ENCODE data around the gene KRT27.

KRT27 gene, protein sequence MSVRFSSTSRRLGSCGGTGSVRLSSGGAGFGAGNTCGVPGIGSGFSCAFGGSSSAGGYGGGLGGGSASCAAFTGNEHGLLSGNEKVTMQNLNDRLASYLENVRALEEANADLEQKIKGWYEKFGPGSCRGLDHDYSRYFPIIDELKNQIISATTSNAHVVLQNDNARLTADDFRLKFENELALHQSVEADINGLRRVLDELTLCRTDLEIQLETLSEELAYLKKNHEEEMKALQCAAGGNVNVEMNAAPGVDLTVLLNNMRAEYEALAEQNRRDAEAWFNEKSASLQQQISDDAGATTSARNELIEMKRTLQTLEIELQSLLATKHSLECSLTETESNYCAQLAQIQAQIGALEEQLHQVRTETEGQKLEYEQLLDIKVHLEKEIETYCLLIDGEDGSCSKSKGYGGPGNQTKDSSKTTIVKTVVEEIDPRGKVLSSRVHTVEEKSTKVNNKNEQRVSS

DNA sequence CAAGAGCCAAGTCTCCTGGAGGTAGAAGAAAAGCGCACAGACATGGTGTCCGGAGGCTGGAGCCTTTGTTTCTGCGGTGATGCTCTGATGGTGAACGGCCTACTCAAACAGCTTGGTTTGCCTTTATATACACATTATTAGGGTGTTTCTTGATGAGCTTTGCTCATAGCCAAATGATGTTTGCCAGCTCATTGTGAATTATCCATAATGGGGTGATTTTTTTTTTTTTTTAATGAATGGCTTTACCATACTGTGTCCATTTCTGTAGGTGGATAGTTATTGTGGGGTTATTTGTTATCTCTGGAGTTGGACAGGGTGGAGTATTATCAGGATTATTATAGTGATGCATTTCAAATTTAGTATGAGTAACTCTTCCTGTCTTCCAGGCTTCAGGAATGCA, at the start of gene KRT27:
KRT27 (minus strand) TSS at position 101 of the 400 bp plus-strand sequence; CDS start at position 44, 57 bp downstream.
- no peak within 1 kb of the TSS for H3K4me3 ChIP-seq (ENCODE audit: low read length)
- no peak for DNase-seq (ENCODE audit: low read depth)
- TF ChIP-seq, protein P1, sequence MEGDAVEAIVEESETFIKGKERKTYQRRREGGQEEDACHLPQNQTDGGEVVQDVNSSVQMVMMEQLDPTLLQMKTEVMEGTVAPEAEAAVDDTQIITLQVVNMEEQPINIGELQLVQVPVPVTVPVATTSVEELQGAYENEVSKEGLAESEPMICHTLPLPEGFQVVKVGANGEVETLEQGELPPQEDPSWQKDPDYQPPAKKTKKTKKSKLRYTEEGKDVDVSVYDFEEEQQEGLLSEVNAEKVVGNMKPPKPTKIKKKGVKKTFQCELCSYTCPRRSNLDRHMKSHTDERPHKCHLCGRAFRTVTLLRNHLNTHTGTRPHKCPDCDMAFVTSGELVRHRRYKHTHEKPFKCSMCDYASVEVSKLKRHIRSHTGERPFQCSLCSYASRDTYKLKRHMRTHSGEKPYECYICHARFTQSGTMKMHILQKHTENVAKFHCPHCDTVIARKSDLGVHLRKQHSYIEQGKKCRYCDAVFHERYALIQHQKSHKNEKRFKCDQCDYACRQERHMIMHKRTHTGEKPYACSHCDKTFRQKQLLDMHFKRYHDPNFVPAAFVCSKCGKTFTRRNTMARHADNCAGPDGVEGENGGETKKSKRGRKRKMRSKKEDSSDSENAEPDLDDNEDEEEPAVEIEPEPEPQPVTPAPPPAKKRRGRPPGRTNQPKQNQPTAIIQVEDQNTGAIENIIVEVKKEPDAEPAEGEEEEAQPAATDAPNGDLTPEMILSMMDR (conservative IDR thresholded peaks at IDR 0.05; ENCODE audit: low read depth, low read length) = no peak

- H3K4me3 ChIP-seq (ENCODE audit: low read length) = no peak overlapping the region
- TF ChIP-seq, protein P1 (conservative IDR thresholded peaks at IDR 0.05; ENCODE audit: low read depth, low read length) = no peak
- DNase-seq (ENCODE audit: low read depth) = no peak
Observed at GRCh38 chr17:40830085-40830776, 47.9 kb upstream of the KRT27 start.

GRCh38 chr17:40828454-40829044, 46.2 kb upstream of the KRT27 start:
- TF ChIP-seq, protein P1 (conservative IDR thresholded peaks at IDR 0.05; ENCODE audit: low read depth, low read length) = no peak
- H3K4me3 ChIP-seq (ENCODE audit: low read length) = no peak overlapping the region
- DNase-seq (ENCODE audit: low read depth) = no peak

GRCh38 chr17:40827746-40828453, 45.5 kb upstream of the KRT27 start:
- DNase-seq (ENCODE audit: low read depth) = no peak
- H3K4me3 ChIP-seq (ENCODE audit: low read length) = no peak overlapping the region
- TF ChIP-seq, protein P1 (conservative IDR thresholded peaks at IDR 0.05; ENCODE audit: low read depth, low read length) = no peak

GRCh38 chr17:40825599-40825998, 43.2 kb upstream of the KRT27 start:
- DNase-seq (ENCODE audit: low read depth) = no peak
- H3K4me3 ChIP-seq (ENCODE audit: low read length) = no peak overlapping the region
- TF ChIP-seq, protein P1 (conservative IDR thresholded peaks at IDR 0.05; ENCODE audit: low read depth, low read length) = no peak

GRCh38 chr17:40824015-40824832, 41.9 kb upstream of the KRT27 start:
- no peak overlapping the region for H3K4me3 ChIP-seq (ENCODE audit: low read length)
- TF ChIP-seq, protein P1 (conservative IDR thresholded peaks at IDR 0.05; ENCODE audit: low read depth, low read length) = no peak
- DNase-seq (ENCODE audit: low read depth) = no peak

All from retinal pigment epithelial cell (primary cell).